ENCODE data around the gene NKX2-4. TPM values are rescaled to one million over a fixed set of nuclear protein-coding genes. Genes with fewer than 3 reads are reported as not detected.
"Not testable (repeated sequence)": the region's sequence is repeated elsewhere in the genome, so short reads cannot be mapped to it uniquely, and the experiment has no call there.

NKX2-4 gene
- total RNA-seq, result not detected

DNA sequence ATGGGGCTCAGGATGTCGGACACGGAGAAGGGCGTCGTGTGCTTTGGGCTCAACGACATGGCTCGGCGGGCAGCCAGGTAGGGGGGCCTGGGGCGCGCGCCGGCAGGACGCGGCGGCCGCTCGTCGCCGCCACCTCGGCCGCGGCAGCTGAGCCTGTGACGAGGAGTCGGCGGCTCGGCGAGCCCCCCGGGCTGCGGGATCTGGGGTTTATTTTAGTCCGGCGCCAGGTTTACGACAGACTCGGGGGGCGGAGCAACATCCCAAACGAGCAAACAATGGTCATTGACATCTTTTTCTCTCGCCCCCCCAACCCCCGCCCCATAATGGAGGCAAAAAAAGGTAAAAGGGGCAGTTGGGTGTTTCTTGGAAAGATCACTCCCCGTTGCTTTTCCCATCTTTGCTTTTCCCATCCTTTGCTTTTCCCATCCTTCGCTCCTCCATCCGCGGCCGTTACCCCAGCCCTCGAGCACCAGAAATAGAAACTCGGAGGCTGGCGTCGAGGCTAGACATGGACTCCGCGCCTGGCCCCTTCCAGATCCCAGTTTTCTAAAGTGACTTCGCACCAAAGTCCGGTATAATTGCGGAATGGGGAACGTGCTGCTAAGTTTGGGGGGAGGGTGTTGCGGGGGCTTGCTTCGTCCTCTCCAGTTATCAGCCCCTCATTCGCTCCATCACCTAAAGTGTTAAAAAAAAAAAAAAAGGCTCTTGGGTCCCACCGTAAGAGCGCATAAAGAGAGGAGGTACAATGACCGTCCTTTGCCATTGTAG is at the start of gene NKX2-4:
NKX2-4 (minus strand) TSS at position 186 of the 768 bp plus-strand sequence; CDS start at position 59, 127 bp downstream.
- no peak for DNase-seq
- Mint-ChIP-seq H3K4me3 (peak within 1 kb of the TSS; percentile 41), H3K27ac (no peak within 1 kb of the TSS), H3K36me3 (peaks cover 7% of the 10 kb centered on the region), H3K4me1 (ENCODE audit: low read depth) (peaks cover 14% of the 10 kb centered on the region), H3K27me3 (peaks cover 72% of the 10 kb centered on the region), H3K9me3 (peaks cover 2% of the 10 kb centered on the region)
- ChIA-PET CTCF (interaction anchor here (0.9 to 1.0 kb wide), 2 partner anchors 108 to 162 kb away, joined by 3 read pairs; no protein-coding TSS in a partner anchor), POLR2A (no interaction called here)
- intact Hi-C loops (cut with micrococcal nuclease), result loop anchor here (2.0 to 10.0 kb wide), 3 partner anchors 293 to 1033 kb away; partner anchors contain the start of genes INSM1 and PAX1

DNA sequence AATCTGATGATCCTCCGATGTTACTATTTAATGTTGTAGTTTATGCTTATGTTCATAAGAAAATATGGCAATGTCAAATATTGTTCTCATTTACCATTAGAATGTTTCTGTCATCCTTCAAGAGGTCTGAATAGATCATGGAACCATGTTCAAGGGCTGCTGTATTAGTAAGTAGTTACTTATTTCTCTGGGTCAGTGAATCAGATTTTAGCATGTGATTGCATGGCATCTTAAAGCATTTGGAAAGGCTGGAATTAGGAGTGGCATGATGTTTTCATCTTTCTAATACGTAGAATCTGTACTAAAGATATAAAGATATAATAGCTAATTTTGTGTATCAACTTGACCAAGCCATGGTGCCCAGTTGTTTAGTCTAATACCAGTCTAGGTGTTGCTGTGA is 40.5 kb upstream of the NKX2-4 start:
- ChIA-PET CTCF (no interaction called here), POLR2A (no interaction called here)
- no peaks in the 10 kb centered on the region for H3K9me3 Mint-ChIP-seq
- H3K4me3 Mint-ChIP-seq, result no peak overlapping the region
- H3K27me3 Mint-ChIP-seq, result peaks cover 10% of the 10 kb centered on the region
- no peak overlapping the region for H3K27ac Mint-ChIP-seq
- intact Hi-C loops (cut with micrococcal nuclease), result no loop called here
- no peaks in the 10 kb centered on the region for H3K36me3 Mint-ChIP-seq
- no peak for DNase-seq
- no peaks in the 10 kb centered on the region for H3K4me1 Mint-ChIP-seq (ENCODE audit: low read depth)

DNA sequence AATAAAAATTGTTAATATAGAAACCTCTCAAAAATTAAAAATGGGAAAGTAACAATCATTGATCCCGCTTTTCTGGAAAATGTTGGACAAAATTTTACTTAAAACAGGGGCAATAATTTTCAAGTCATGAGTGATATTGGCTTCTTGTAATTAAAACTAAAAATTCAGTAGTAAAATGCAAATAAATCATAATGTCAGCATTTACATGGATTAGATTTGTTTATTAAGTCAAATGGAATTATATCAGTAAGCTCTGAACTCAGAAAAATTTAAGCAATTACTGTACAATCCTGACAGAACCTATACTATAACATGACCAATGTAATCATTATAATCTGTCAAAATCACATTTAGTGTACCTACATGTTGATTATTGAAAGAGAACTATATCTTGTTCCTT is 39.9 kb upstream of the NKX2-4 start:
- Mint-ChIP-seq H3K4me3 (no peak overlapping the region), H3K4me1 (ENCODE audit: low read depth) (no peaks in the 10 kb centered on the region), H3K27me3 (peaks cover 12% of the 10 kb centered on the region), H3K36me3 (no peaks in the 10 kb centered on the region), H3K27ac (no peak overlapping the region), H3K9me3 (no peaks in the 10 kb centered on the region)
- DNase-seq, result no peak
- POLR2A ChIA-PET, result no interaction called here
- CTCF ChIA-PET, result no interaction called here
- intact Hi-C loops (cut with micrococcal nuclease), result no loop called here

DNA sequence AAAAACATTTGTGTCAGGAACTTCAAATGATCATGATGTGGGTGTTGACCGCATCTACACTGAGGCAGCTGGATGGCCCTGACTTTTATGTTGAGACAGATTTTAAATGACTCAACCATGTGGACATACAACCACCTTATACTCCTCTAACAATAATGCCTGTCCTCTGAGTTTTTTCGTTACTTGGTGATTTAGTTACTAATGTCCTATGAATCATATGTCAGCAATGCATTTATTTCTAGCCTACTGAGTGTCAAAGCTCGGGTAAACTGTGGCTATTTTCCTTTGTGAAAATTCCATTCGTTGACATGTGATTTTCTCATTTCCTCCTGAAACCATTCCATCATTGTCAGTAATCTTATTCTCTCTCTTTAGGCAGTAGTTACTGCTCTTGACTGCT is 38.9 kb upstream of the NKX2-4 start:
- CTCF ChIA-PET, result no interaction called here
- POLR2A ChIA-PET, result no interaction called here
- intact Hi-C loops (cut with micrococcal nuclease), result no loop called here
- no peak overlapping the region for H3K4me3 Mint-ChIP-seq
- no peak overlapping the region for H3K27ac Mint-ChIP-seq
- H3K4me1 Mint-ChIP-seq (ENCODE audit: low read depth), result no peaks in the 10 kb centered on the region
- H3K27me3 Mint-ChIP-seq, result peaks cover 12% of the 10 kb centered on the region
- no peaks in the 10 kb centered on the region for H3K9me3 Mint-ChIP-seq
- no peaks in the 10 kb centered on the region for H3K36me3 Mint-ChIP-seq
- no peak for DNase-seq

DNA sequence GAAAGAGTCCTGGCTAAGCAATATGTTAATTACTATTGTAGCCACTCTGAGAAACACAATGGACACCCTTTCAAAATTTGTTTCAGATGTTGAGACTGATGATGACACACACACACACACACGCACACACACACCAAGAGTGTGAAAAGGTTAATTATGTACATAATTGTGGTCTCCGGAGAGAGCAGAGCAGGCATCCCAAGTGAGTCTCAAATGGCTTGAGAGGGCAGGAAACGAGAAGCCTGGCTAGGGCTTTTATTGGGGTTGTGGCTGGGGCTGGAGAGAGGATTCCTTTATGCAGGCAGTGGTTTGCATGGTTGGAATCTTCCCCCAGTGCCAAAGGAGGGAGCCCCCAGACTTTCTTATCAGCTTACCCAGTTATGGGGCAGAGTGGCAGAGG is 38.2 kb upstream of the NKX2-4 start:
- ChIA-PET CTCF (no interaction called here), POLR2A (no interaction called here)
- intact Hi-C loops (cut with micrococcal nuclease), result no loop called here
- H3K27me3 Mint-ChIP-seq, result peaks cover 12% of the 10 kb centered on the region
- H3K36me3 Mint-ChIP-seq, result no peaks in the 10 kb centered on the region
- H3K9me3 Mint-ChIP-seq, result no peaks in the 10 kb centered on the region
- H3K4me3 Mint-ChIP-seq, result no peak overlapping the region
- DNase-seq, result no peak
- H3K4me1 Mint-ChIP-seq (ENCODE audit: low read depth), result no peaks in the 10 kb centered on the region
- no peak overlapping the region for H3K27ac Mint-ChIP-seq

- no peaks in the 10 kb centered on the region for H3K9me3 Mint-ChIP-seq
- H3K4me3 Mint-ChIP-seq, result no peak overlapping the region
- intact Hi-C loops (cut with micrococcal nuclease), result no loop called here
- DNase-seq, result no peak
- ChIA-PET POLR2A (no interaction called here), CTCF (no interaction called here)
- peaks cover 17% of the 10 kb centered on the region for H3K27me3 Mint-ChIP-seq
- no peaks in the 10 kb centered on the region for H3K36me3 Mint-ChIP-seq
- no peaks in the 10 kb centered on the region for H3K4me1 Mint-ChIP-seq (ENCODE audit: low read depth)
- H3K27ac Mint-ChIP-seq, result no peak overlapping the region
Observed at GRCh38 chr20:21433329-21433890, 36.1 kb upstream of the NKX2-4 start.

DNA sequence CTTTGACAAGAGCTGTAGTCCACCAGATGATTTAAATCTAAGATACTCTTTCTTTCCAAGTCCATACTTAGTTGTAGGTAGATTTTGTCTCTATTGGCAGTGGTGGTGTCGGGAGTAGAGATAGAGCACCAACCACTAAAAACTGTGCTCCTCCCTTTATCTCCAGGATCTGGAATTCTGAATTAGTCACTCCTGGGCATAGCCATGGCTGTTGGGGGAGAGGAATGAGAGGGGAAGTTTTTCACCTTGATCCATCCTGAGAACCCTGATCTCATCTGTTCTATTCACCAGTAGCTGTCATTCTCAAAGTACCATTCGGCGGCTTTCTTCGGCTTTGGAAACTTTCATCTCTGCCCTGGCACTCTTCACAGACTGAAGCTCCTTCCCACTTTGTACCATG is 35.6 kb upstream of the NKX2-4 start:
- Mint-ChIP-seq H3K4me1 (ENCODE audit: low read depth) (no peaks in the 10 kb centered on the region), H3K36me3 (no peaks in the 10 kb centered on the region), H3K9me3 (no peaks in the 10 kb centered on the region), H3K4me3 (no peak overlapping the region), H3K27me3 (peaks cover 17% of the 10 kb centered on the region), H3K27ac (no peak overlapping the region)
- intact Hi-C loops (cut with micrococcal nuclease), result no loop called here
- no peak for DNase-seq
- POLR2A ChIA-PET, result no interaction called here
- CTCF ChIA-PET, result no interaction called here

GRCh38 chr20:21430020-21430419 is 32.7 kb upstream of the NKX2-4 start:
- no peak overlapping the region for H3K27ac Mint-ChIP-seq
- peaks cover 10% of the 10 kb centered on the region for H3K27me3 Mint-ChIP-seq
- peaks cover 8% of the 10 kb centered on the region for H3K36me3 Mint-ChIP-seq
- ChIA-PET CTCF (no interaction called here), POLR2A (no interaction called here)
- intact Hi-C loops (cut with micrococcal nuclease), result no loop called here
- no peak for DNase-seq
- H3K9me3 Mint-ChIP-seq, result peaks cover 17% of the 10 kb centered on the region
- no peak overlapping the region for H3K4me3 Mint-ChIP-seq
- no peaks in the 10 kb centered on the region for H3K4me1 Mint-ChIP-seq (ENCODE audit: low read depth)

GRCh38 chr20:21424846-21425245 is 27.5 kb upstream of the NKX2-4 start:
- peaks cover 3% of the 10 kb centered on the region for H3K27me3 Mint-ChIP-seq
- no peak for DNase-seq
- intact Hi-C loops (cut with micrococcal nuclease), result no loop called here
- ChIA-PET CTCF (no interaction called here), POLR2A (no interaction called here)
- no peaks in the 10 kb centered on the region for H3K4me1 Mint-ChIP-seq (ENCODE audit: low read depth)
- H3K36me3 Mint-ChIP-seq, result peaks cover 19% of the 10 kb centered on the region
- H3K9me3 Mint-ChIP-seq, result peaks cover 40% of the 10 kb centered on the region
- no peak overlapping the region for H3K4me3 Mint-ChIP-seq
- H3K27ac Mint-ChIP-seq, result no peak overlapping the region

DNA sequence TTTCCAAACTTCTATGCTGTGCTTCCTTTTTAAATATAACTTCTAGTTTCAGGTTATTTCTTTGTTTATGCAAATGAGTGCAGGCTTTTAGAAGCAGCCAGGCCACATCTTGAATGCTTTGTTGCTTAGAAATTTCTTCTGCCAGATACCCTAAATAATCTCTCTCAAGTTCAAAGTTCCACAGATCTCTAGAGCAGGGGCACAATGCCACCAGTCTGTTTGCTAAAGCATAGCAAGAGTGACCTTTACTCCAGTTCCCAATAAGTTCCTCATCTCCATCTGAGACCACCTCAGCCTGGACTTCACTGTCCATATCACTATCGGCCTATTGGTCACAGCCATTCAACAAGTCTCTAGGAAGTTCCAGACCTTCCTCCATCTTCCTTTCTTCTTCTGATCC is 26.4 kb upstream of the NKX2-4 start:
- Mint-ChIP-seq H3K9me3 (peaks cover 40% of the 10 kb centered on the region), H3K36me3 (peaks cover 19% of the 10 kb centered on the region)
- intact Hi-C loops (cut with micrococcal nuclease); H3K4me1 Mint-ChIP-seq (ENCODE audit: low read depth); H3K4me3 Mint-ChIP-seq; POLR2A ChIA-PET; DNase-seq; H3K27me3 Mint-ChIP-seq; H3K27ac Mint-ChIP-seq; CTCF ChIA-PET: not testable (repeated sequence)

DNA sequence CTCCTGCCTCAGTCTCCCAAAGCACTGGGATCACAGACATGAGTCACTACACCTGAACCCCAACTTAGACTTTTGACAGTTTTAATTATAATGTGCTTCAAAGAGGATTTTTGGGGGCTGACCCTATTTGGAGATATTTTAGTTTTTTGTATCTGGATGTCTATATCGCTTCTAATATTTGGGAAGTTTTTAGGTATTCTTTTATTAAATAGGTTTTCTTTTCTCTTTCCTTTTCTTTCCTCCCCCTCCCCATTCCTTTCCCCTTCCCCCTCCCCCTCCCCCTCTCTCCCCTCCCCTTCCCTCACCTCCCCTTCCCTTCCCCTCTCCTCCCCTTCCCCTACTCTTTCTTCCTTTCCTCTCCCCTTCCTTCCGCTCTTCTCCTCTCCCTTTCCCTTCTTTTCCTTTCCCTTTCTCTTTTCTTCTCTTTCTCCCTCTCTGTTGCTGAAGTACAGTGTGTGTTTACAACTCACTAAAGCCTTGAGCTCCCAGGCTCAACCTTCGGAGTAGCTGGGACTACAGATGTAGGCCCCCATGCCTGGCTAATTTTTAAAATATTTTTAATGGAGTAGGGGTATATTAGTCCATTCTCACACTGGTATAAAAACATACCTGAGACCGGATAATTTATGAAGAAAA is 24.4 kb upstream of the NKX2-4 start:
- no peak overlapping the region for H3K27ac Mint-ChIP-seq
- H3K4me1 Mint-ChIP-seq (ENCODE audit: low read depth), result no peaks in the 10 kb centered on the region
- H3K27me3 Mint-ChIP-seq, result peaks cover 4% of the 10 kb centered on the region
- POLR2A ChIA-PET, result no interaction called here
- H3K9me3 Mint-ChIP-seq, result peaks cover 53% of the 10 kb centered on the region
- no peak overlapping the region for H3K4me3 Mint-ChIP-seq
- H3K36me3 Mint-ChIP-seq, result peaks cover 19% of the 10 kb centered on the region
- DNase-seq, result no peak
- intact Hi-C loops (cut with micrococcal nuclease), result no loop called here
- CTCF ChIA-PET, result no interaction called here

GRCh38 chr20:21419147-21419546 is 21.8 kb upstream of the NKX2-4 start:
- DNase-seq; POLR2A ChIA-PET; H3K4me3 Mint-ChIP-seq; intact Hi-C loops (cut with micrococcal nuclease); H3K27ac Mint-ChIP-seq; CTCF ChIA-PET: not testable (repeated sequence)
- peaks cover 44% of the 10 kb centered on the region for H3K9me3 Mint-ChIP-seq
- peaks cover 22% of the 10 kb centered on the region for H3K27me3 Mint-ChIP-seq
- peaks cover 10% of the 10 kb centered on the region for H3K4me1 Mint-ChIP-seq (ENCODE audit: low read depth)
- peaks cover 15% of the 10 kb centered on the region for H3K36me3 Mint-ChIP-seq

GRCh38 chr20:21413996-21414395 is 16.7 kb upstream of the NKX2-4 start:
- Mint-ChIP-seq H3K36me3 (peaks cover 16% of the 10 kb centered on the region), H3K27me3 (peaks cover 42% of the 10 kb centered on the region), H3K9me3 (peaks cover 45% of the 10 kb centered on the region), H3K4me1 (ENCODE audit: low read depth) (peaks cover 19% of the 10 kb centered on the region)
- POLR2A ChIA-PET; H3K27ac Mint-ChIP-seq; CTCF ChIA-PET; intact Hi-C loops (cut with micrococcal nuclease); H3K4me3 Mint-ChIP-seq; DNase-seq: not testable (repeated sequence)

Measured in activated CD4-positive, alpha-beta memory T cell treated with anti-CD3 and anti-CD28 coated beads for 36 hours (primary cell).